KMS-11 (cell line): ENCODE results near the gene ACTN4.
A peak's percentile ranks its signal among the peaks of the same experiment; 100 is the strongest.

Experiments used
- H2AFZ ChIP-seq: fragments of 200-600 bp; sonication (generic); 2 replicates; pipeline ENCODE4 v1.6.1; 2016; ENCODE audit warnings: antibody characterized with exemption, mixed run types, low read depth
- H3K27ac ChIP-seq: fragments of 200-600 bp; sonication (generic); 2 replicates; pipeline ENCODE4 v1.6.1; 2016; ENCODE audit warnings: mild to moderate bottlenecking, mixed run types
- H3K27me3 ChIP-seq: fragments of 200-600 bp; sonication (generic); 2 replicates; pipeline ENCODE4 v1.6.1; 2017; ENCODE audit warnings: mild to moderate bottlenecking, low read depth, mixed run types, moderate library complexity; ENCODE audit not compliant: insufficient read depth
- H3K36me3 ChIP-seq: fragments of 200-600 bp; sonication (generic); 2 replicates; pipeline ENCODE4 v1.6.1; 2017; ENCODE audit warnings: mild to moderate bottlenecking, mixed run types; ENCODE audit not compliant: insufficient read depth
- H3K4me1 ChIP-seq: fragments of 200-600 bp; sonication (generic); 2 replicates; pipeline ENCODE4 v1.6.1; 2016; ENCODE audit warnings: mild to moderate bottlenecking, low read depth, mixed run types; ENCODE audit not compliant: poor library complexity, severe bottlenecking
- H3K4me2 ChIP-seq: fragments of 200-600 bp; sonication (generic); 2 replicates; pipeline ENCODE4 v1.7.0; 2016; ENCODE audit warnings: mild to moderate bottlenecking, mixed run types
- H3K4me3 ChIP-seq: fragments of 200-600 bp; sonication (generic); IDR thresholded peaks from 2 replicates; pipeline ENCODE4 v1.6.1; 2017; ENCODE audit warnings: low read depth, low read length, mixed read lengths; ENCODE audit not compliant: insufficient read depth
- H3K79me2 ChIP-seq: fragments of 200-600 bp; sonication (generic); 2 replicates; pipeline ENCODE4 v1.6.1; 2016; ENCODE audit warnings: low read depth, mixed run types; ENCODE audit not compliant: insufficient read depth
- H3K9ac ChIP-seq: fragments of 200-600 bp; sonication (generic); 2 replicates; pipeline ENCODE4 v1.6.1; 2016; ENCODE audit warnings: mild to moderate bottlenecking, mixed run types
- H4K20me1 ChIP-seq: fragments of 200-600 bp; sonication (generic); 2 replicates; pipeline ENCODE4 v1.6.1; 2016; ENCODE audit warnings: mild to moderate bottlenecking, mixed run types; ENCODE audit not compliant: insufficient read depth
- TF ChIP-seq, protein P1 (sequence below): fragments of 200-600 bp; sonication (generic); conservative IDR thresholded peaks from 2 replicates; pipeline ENCODE4 v1.6.1; 2017; ENCODE audit warnings: low read depth, mild to moderate bottlenecking, antibody characterized with exemption, low read length, moderate library complexity, mixed read lengths

Gene ACTN4

GRCh38 chr19:38682872-38683392 is 35.5 kb downstream of the ACTN4 start:
- peak overlapping the region; percentile 95 for H3K27ac ChIP-seq
- TF ChIP-seq, protein P1, sequence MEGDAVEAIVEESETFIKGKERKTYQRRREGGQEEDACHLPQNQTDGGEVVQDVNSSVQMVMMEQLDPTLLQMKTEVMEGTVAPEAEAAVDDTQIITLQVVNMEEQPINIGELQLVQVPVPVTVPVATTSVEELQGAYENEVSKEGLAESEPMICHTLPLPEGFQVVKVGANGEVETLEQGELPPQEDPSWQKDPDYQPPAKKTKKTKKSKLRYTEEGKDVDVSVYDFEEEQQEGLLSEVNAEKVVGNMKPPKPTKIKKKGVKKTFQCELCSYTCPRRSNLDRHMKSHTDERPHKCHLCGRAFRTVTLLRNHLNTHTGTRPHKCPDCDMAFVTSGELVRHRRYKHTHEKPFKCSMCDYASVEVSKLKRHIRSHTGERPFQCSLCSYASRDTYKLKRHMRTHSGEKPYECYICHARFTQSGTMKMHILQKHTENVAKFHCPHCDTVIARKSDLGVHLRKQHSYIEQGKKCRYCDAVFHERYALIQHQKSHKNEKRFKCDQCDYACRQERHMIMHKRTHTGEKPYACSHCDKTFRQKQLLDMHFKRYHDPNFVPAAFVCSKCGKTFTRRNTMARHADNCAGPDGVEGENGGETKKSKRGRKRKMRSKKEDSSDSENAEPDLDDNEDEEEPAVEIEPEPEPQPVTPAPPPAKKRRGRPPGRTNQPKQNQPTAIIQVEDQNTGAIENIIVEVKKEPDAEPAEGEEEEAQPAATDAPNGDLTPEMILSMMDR, result no peak
- no peaks in the 10 kb centered on the region for H3K27me3 ChIP-seq
- no peaks in the 10 kb centered on the region for H4K20me1 ChIP-seq
- no peaks in the 10 kb centered on the region for H3K36me3 ChIP-seq
- H3K4me2 ChIP-seq, result peak overlapping the region; percentile 97
- H2AFZ ChIP-seq, result no peak overlapping the region
- H3K79me2 ChIP-seq, result peaks cover 68% of the 10 kb centered on the region
- peak overlapping the region; percentile 63; the same call in 1 of the 2 replicates for H3K9ac ChIP-seq
- H3K4me1 ChIP-seq, result peaks cover 78% of the 10 kb centered on the region
- H3K4me3 ChIP-seq, result no peak overlapping the region

GRCh38 chr19:38683393-38684077 is 36.1 kb downstream of the ACTN4 start:
- no peaks in the 10 kb centered on the region for H3K36me3 ChIP-seq
- H3K4me2 ChIP-seq, result peak overlapping the region; percentile 97
- H3K27me3 ChIP-seq, result no peaks in the 10 kb centered on the region
- H3K4me3 ChIP-seq, result no peak overlapping the region
- H3K9ac ChIP-seq, result peak overlapping the region; percentile 63; the same call in 1 of the 2 replicates
- H4K20me1 ChIP-seq, result no peaks in the 10 kb centered on the region
- H2AFZ ChIP-seq, result no peak overlapping the region
- peak overlapping the region; percentile 95 for H3K27ac ChIP-seq
- peaks cover 84% of the 10 kb centered on the region for H3K4me1 ChIP-seq
- peaks cover 70% of the 10 kb centered on the region for H3K79me2 ChIP-seq
- TF ChIP-seq, protein P1, result no peak

DNA sequence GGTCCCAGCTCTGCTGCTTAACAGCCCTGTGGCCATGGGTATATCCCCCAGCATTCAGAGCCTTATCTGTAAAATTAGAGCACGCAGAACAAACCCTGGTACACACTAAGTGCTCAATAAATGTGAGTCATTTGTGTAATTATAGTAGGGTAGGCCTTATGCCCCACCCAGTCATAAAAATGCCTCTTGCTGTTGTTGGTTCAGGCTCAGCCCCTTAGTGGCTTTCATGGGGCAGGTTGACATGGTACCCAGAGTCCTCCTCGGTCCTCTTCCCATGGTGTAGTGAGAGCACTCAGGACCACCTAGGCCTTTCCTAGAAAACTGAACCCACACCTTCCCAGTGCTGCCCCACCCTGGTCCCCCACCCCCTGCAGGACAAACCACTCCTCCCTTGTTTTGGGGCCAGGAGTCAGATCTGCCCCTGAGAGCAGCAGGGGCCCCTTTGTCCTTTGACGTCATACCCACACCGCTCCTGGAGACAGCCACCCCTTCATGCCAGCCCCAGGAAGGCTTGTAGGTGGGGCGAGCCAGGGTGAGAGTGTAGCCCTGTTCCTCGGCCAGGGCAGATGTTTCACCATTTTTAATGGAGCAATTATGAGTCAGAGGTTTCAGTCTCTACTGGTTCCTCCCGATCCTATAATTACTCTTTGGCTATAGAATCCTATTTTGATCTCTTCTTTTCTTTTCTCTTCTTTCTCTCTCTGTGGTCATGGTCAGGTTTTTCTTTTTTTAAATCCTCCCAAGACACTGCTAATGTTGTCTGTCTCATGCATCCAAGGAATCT is 36.8 kb downstream of the ACTN4 start:
- peak overlapping the region; percentile 95 for H3K27ac ChIP-seq
- no peaks in the 10 kb centered on the region for H3K27me3 ChIP-seq
- H3K4me3 ChIP-seq, result no peak overlapping the region
- H3K4me1 ChIP-seq, result peaks cover 91% of the 10 kb centered on the region
- peaks cover 77% of the 10 kb centered on the region for H3K79me2 ChIP-seq
- H3K4me2 ChIP-seq, result peak overlapping the region; percentile 97
- no peaks in the 10 kb centered on the region for H3K36me3 ChIP-seq
- no peaks in the 10 kb centered on the region for H4K20me1 ChIP-seq
- peak overlapping the region; percentile 63; the same call in 1 of the 2 replicates for H3K9ac ChIP-seq
- TF ChIP-seq, protein P1, result no peak
- no peak overlapping the region for H2AFZ ChIP-seq

DNA sequence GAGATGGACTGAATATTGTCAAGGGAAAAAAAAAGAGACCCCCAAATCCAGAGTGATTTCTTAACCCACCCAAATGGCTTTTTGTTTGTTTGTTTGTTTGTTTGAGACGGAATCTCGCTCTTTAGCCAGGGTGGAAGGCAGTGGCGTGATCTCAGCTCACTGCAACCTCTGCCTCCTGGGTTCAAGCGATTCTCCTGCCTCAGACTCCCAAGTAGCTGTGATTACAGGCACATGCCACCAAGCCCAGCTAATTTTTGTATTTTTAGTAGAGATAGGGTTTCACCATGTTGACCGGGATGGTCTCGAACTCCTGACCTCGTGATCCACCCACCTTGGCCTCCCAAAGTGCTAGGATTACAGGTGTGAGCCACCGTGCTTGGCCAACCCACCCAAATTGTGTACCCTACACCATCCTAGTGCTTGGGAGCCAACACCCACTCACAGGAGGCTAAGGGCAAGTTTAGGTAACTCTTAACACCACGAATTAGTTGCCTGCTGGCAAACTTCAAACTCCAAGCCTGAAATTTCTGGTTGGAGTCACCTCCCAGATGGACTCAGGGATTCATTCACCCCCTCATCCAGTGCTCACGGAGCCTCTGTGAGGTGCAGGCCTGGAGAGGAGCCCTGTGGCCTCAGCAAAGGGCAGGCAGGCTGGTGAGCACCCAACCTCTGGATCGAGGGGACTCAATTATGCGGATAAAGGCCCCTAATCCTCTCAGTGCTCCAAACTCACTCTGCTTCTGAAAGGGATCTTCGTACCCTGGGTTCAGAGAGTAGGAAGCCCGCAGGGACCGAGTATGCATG is 37.6 kb downstream of the ACTN4 start:
- H3K4me1 ChIP-seq, result peaks cover 91% of the 10 kb centered on the region
- H3K27me3 ChIP-seq, result no peaks in the 10 kb centered on the region
- no peaks in the 10 kb centered on the region for H3K36me3 ChIP-seq
- no peak overlapping the region for H2AFZ ChIP-seq
- H3K9ac ChIP-seq, result peak overlapping the region; percentile 63; the same call in 1 of the 2 replicates
- H3K4me2 ChIP-seq, result peak overlapping the region; percentile 97
- no peaks in the 10 kb centered on the region for H4K20me1 ChIP-seq
- H3K79me2 ChIP-seq, result peaks cover 79% of the 10 kb centered on the region
- TF ChIP-seq, protein P1, result no peak
- H3K4me3 ChIP-seq, result no peak overlapping the region
- peak overlapping the region; percentile 95 for H3K27ac ChIP-seq
